K562 (cell line): ENCODE data around the gene CACNG1. TPM values are rescaled to one million over a fixed set of nuclear protein-coding genes. Genes with fewer than 3 reads are reported as not detected.

Experiments used
- ATAC-seq: fragments of 200-7000 bp; cut with Tn5 transposase; 3 replicates; pipeline ENCODE4 v1.9.1; 2020; ENCODE audit warnings: moderate library complexity
- BruUV-seq: library from RNA; stranded (reverse); fragments of 400-500 nt; replicated peaks from 2 replicates; lab custom pipeline; 2021; lab: Mats Ljungman, UMichigan
- CTCF ChIA-PET: fragments of 300-600 bp; formaldehyde crosslinking; extraction: SDS; loops from one replicate; lab custom pipeline; 2021; ENCODE audit warnings: low intra/inter-chr PET ratio; lab: Yijun Ruan, JAX
- POLR2A ChIA-PET: fragments of 300-600, 350-650 bp; sonication (Branson Sonifier 250); formaldehyde crosslinking; extraction: SDS; loops from one replicate; lab custom pipeline; 2021; ENCODE audit warnings: antibody characterized with exemption, inconsistent platforms; lab: Yijun Ruan, JAX
- DNase-seq, 4 experiments: peaks; one replicate each; pipeline versions ENCODE4 v3.0.0 to v3.0.0-alpha.2; 2011 to 2018; ENCODE audit warnings: low spot score in 3 of 4, mixed read lengths in 3 of 4; ENCODE audit errors: extremely low read depth in 1 of 4
- FAIRE-seq: peaks from 2 replicates; lab custom pipeline; 2011; peaks lifted over from hg19 to GRCh38; lab: Jason Lieb, UNC
- H2AFZ ChIP-seq: 2 replicates; pipeline ENCODE4 v1.6.0; 2011; ENCODE audit warnings: low read depth, low read length, control low read depth, inconsistent platforms
- H3K27ac ChIP-seq: fragments of 200-600 bp; 3 replicates; pipeline ENCODE4 v1.8.0; 2011; ENCODE audit warnings: low read depth, mild to moderate bottlenecking, control low read depth, inconsistent platforms, low read length, moderate library complexity, mixed read lengths; ENCODE audit errors: extremely low read depth
- H3K27me3 ChIP-seq, 2 experiments: fragments of 300-600 bp in 1 of 2; 2 replicates in 1 of 2; 3 replicates in 1 of 2; pipeline versions ENCODE4 v1.6.0 to v1.8.0; 2011; ENCODE audit warnings: inconsistent platforms in 2 of 2, low read length in 2 of 2, mild to moderate bottlenecking in 1 of 2, mixed read lengths in 1 of 2, moderate library complexity in 1 of 2; ENCODE audit not compliant: control insufficient read depth in 2 of 2, insufficient read depth in 2 of 2
- H3K36me3 ChIP-seq: fragments of 300-600 bp; 3 replicates; pipeline ENCODE4 v1.8.0; 2011; ENCODE audit warnings: mild to moderate bottlenecking, low read length, inconsistent platforms; ENCODE audit not compliant: control insufficient read depth, insufficient read depth
- H3K4me1 ChIP-seq, 2 experiments: fragments of 200-600 bp in 1 of 2; replicated peaks in 1 of 2; 2 replicates in 1 of 2; 3 replicates in 1 of 2; pipeline versions ENCODE4 v1.5.1 to v1.8.0; 2011; ENCODE audit warnings: inconsistent platforms in 2 of 2, low read length in 2 of 2, mild to moderate bottlenecking in 1 of 2, mixed read lengths in 1 of 2, moderate library complexity in 1 of 2; ENCODE audit not compliant: control insufficient read depth in 2 of 2, insufficient read depth in 2 of 2
- H3K4me2 ChIP-seq: 2 replicates; pipeline ENCODE4 v1.6.1; 2011; ENCODE audit warnings: low read length, control low read depth, inconsistent platforms, mixed read lengths; ENCODE audit not compliant: insufficient read depth
- H3K4me3 ChIP-seq: fragments of 200-600 bp; sonication (generic), shearing (Covaris generic); 2 replicates; pipeline ENCODE4 v1.5.1; 2016; ENCODE audit warnings: control low read depth, inconsistent platforms
- H3K79me2 ChIP-seq: fragments of 200-600 bp; 3 replicates; pipeline ENCODE4 v1.8.0; 2011; ENCODE audit warnings: low read length, inconsistent platforms; ENCODE audit not compliant: control insufficient read depth, insufficient read depth
- H3K9ac ChIP-seq, 2 experiments: 2 replicates each; pipeline versions ENCODE4 v1.6.0 to v1.6.1; 2011; ENCODE audit warnings: low read depth in 2 of 2, low read length in 2 of 2, control low read depth in 1 of 2, inconsistent platforms in 1 of 2, mild to moderate bottlenecking in 1 of 2, mixed read lengths in 1 of 2; ENCODE audit not compliant: insufficient read depth in 1 of 2
- H3K9me1 ChIP-seq: one replicate; pipeline ENCODE4 v1.6.0; 2011; ENCODE audit warnings: inconsistent platforms, mild to moderate bottlenecking, low read length, moderate library complexity; ENCODE audit not compliant: control insufficient read depth, insufficient read depth
- H3K9me3 ChIP-seq: replicated peaks from 2 replicates; pipeline ENCODE4 v1.5.1; 2011; ENCODE audit warnings: low read depth, low read length, inconsistent platforms; ENCODE audit not compliant: control insufficient read depth, insufficient read depth
- H4K20me1 ChIP-seq: replicated peaks from 2 replicates; pipeline ENCODE4 v1.6.1; 2011; ENCODE audit warnings: low read length, inconsistent platforms, mixed read lengths; ENCODE audit not compliant: control insufficient read depth, insufficient read depth
- GTF2F1 ChIP-seq: IDR thresholded peaks from 2 replicates; pipeline ENCODE4 v1.6.1; 2011; ENCODE audit warnings: low read depth, low read length, improper control_type of control experiment
- ZNF740 ChIP-seq, 3 experiments: fragments of 200-800 bp in 1 of 3; sonication (Bioruptor generic) in 1 of 3; sonication (generic) in 1 of 3; formaldehyde crosslinking in 1 of 3; IDR thresholded peaks; 2 replicates each; pipeline versions ENCODE4 v1.6.1 to v1.8.0; 2016 to 2022; ENCODE audit warnings: mild to moderate bottlenecking in 2 of 3, missing compliant biosample characterization in 2 of 3, missing genetic modification characterization in 2 of 3, missing genetic modification reagents in 1 of 3
- WGBS: fragments of 100-300 bp; shearing (Covaris generic); methylation state at CpG from one replicate; pipeline ENCODE4 v1.1.6; 2016; ENCODE audit warnings: low coverage, mixed read lengths; ENCODE audit not compliant: insufficient coverage; ENCODE audit errors: missing lambda C conversion rate; 5-methylcytosine and 5-hydroxymethylcytosine counted together
- in situ Hi-C: fragments of 300-500 bp; cut with MboI; formaldehyde crosslinking; loops from 4 replicates; pipeline ENCODE4 v1.15.0; 2018; ENCODE audit warnings: inconsistent platforms, mixed read lengths
- intact Hi-C: fragments of 100-400 bp; cut with micrococcal nuclease; formaldehyde crosslinking; loops from 2 replicates; pipeline ENCODE4 v1.14.2; 2022
- polyA plus RNA-seq, 8 experiments: library from polyadenylated mRNA; depleted of rRNA in 4 of 8; stranded (reverse) in 5 of 8; unstranded in 3 of 8; fragments of >200 nt; fragmentation: Nextera tagmentation in 2 of 8; fragmentation: Illumina TruSeq in 1 of 8; extraction: Ambion mirVana in 2 of 8; extraction: Trizol in 1 of 8; gene quantifications; 2 replicates each; pipeline versions ENCODE4 v1.2.1 to v1.2.3, GENCODE V29; 2011 to 2014; ENCODE audit warnings: inconsistent platforms in 1 of 8, missing spikeins in 1 of 8
- total RNA-seq, 7 experiments: library from RNA; depleted of rRNA in 6 of 7; stranded (reverse); fragments of >200 nt in 6 of 7; fragmentation: Illumina TruSeq in 2 of 7; extraction: Trizol in 2 of 7; gene quantifications; 2 replicates each; pipeline versions ENCODE4 v1.2.1 to v1.2.3, GENCODE V29; 2011 to 2021; ENCODE audit warnings: low replicate concordance in 1 of 7

Gene CACNG1
- total and polyA plus RNA-seq, 9 of the 15 experiments (the other 6 are each of a cell fraction or from before 2014, with no cell fraction given), result not detected

- BruUV-seq, result no TSS peak
- no peaks in the 10 kb centered on the region; the same call in 2 of the 3 replicates for H3K36me3 ChIP-seq
- no peaks in the 10 kb centered on the region for H3K79me2 ChIP-seq
- whole genome bisulfite sequencing, result 29% methylated on average over 18 of the region's 18 CpGs
- H3K27ac ChIP-seq, result no peak overlapping the region
- no peak overlapping the region for H3K4me3 ChIP-seq
- no peak overlapping the region for H3K4me2 ChIP-seq
- TF ChIP-seq ZNF740 (CRISPR knock-in tag; IDR thresholded peaks at IDR 0.05), result no peak
- TF ChIP-seq ZNF740 (tag; IDR thresholded peaks at IDR 0.05), result no peak
- H3K27me3 ChIP-seq, result peaks cover 28 to 47% of the 10 kb centered on the region in 2 experiments
- no peak overlapping the region for H2AFZ ChIP-seq
- H3K9me1 ChIP-seq, result no peaks in the 10 kb centered on the region
- no peak for ATAC-seq
- H3K4me1 ChIP-seq, result peaks cover 0 to 6% of the 10 kb centered on the region in 2 experiments; a peak in 1 of 5 replicates
- no peaks in the 10 kb centered on the region for H4K20me1 ChIP-seq
- in situ Hi-C loops, result no loop called here
- intact Hi-C loops, result no loop called here
- ChIA-PET POLR2A (no interaction called here), CTCF (no interaction called here)
- H3K9ac ChIP-seq, result no peak overlapping the region
- no peak for FAIRE-seq
- H3K9me3 ChIP-seq, result no peaks in the 10 kb centered on the region
- no peak for DNase-seq
These were observed 12.6 kb downstream of the CACNG1 start for GRCh38 chr17:67056746-67057490.

- Histone ChIP-seq H3K9ac (no peak overlapping the region), H3K79me2 (no peaks in the 10 kb centered on the region), H3K36me3 (no peaks in the 10 kb centered on the region; the same call in 2 of the 3 replicates), H4K20me1 (no peaks in the 10 kb centered on the region), H3K4me3 (no peak overlapping the region), H3K4me1 (peaks cover 0 to 6% of the 10 kb centered on the region in 2 experiments; a peak in 1 of 5 replicates), H3K9me1 (no peaks in the 10 kb centered on the region), H3K4me2 (no peak overlapping the region), H3K9me3 (no peaks in the 10 kb centered on the region), H3K27me3 (peaks cover 25 to 45% of the 10 kb centered on the region in 2 experiments), H2AFZ (no peak overlapping the region), H3K27ac (no peak overlapping the region)
- intact Hi-C loops, result no loop called here
- in situ Hi-C loops, result no loop called here
- no peak for ATAC-seq
- no peak for FAIRE-seq
- no TSS peak for BruUV-seq
- ChIA-PET POLR2A (interaction anchor here (0.6 kb wide), 1 partner anchor 20 kb away, joined by 3 read pairs; no protein-coding TSS in a partner anchor), CTCF (no interaction called here)
- TF ChIP-seq GTF2F1, result no peak
- DNase-seq, result no peak
- 30% methylated on average over 8 of the region's 8 CpGs for WGBS
These were observed 13.7 kb downstream of the CACNG1 start for GRCh38 chr17:67058036-67058435.
